HG03439 (cell line): ENCODE measurements around the gene DOCK9.
"Not testable (repeated sequence)": the region's sequence is repeated elsewhere in the genome, so short reads cannot be mapped to it uniquely, and the experiment has no call there.

Experiments used
- ATAC-seq: cut with Tn5 transposase; IDR thresholded peaks from one replicate; pipeline ENCODE4 v1.9.1; 2021; ENCODE audit warnings: mild to moderate bottlenecking, moderate library complexity; ENCODE audit not compliant: unreplicated experiment

DOCK9 gene

DNA sequence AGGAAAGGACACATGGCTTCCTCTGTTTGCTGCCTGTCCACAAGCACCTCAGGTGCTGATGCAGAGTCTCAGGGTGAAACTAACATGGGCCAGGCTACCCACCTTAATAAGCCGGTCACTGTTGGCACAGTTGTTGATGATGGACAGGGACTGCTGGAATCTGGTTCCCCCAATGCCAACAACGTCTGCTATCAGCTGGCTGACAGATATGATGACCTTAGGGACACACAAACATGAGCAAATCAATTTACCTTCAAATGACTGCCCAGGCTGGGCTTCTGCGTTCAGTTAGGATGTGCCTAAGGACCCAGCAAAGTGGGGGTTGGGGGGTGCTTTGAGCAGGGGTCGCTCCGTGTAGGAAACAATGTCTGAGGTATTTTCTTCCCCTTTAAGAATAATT is 148.3 kb downstream of the DOCK9 start:
- ATAC-seq, result no peak

DNA sequence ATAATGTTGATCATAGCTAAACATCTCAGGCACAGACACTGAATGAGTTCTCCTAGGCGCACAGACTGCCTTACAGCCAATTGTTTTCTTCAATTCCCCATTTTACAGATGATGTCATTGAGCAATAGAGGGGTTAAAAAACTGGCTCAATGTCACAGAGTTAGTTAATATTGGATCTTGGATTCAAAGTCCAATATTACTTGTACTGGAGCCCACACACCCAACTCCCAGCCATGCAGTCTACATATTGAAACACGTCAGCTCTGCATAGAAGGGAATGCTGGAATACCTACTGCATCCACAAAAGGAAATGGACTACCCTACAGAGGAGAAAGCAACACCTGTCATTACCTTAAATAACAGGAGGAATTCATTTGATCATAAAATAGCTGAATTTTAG is 149.2 kb downstream of the DOCK9 start:
- ATAC-seq, result no peak

DNA sequence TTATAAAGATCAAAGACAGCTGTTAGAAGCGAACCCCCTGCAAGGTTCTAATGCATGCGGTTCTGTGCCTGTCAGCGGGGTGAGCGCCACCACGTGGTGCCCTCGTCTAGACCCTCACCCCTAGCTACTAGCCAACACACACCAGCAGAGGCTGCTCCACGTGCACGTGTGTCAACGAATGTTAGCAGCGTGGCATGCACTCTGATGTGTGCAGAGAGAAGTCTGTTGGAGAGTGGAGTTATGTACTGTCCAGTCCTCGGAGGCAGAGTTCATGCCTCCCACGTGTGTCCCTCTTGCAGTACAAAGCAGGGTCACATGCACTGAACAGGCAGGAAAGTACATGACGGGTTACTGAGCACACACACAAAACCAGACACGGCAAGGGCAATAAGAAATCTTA is 150.4 kb downstream of the DOCK9 start:
- no peak for ATAC-seq

DNA sequence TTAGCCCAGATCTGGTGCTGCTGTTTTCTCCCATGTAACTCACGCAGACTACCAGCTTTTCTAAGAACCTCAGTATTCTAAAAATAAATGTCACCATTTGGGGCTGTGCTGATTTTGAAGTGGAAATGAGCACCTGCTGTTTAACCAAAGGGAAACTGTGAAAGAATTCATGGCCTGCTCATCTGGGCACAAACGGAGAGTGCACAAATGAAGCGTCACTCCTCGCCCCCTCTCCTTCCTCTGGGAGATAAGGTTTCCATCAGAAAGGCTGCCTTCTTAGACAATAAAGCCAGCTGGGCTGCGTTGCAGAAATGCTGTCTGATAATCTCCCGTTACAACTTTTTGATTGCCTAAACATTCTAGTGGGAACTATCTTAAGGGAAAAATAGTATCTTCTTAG is 151.7 kb downstream of the DOCK9 start:
- no peak for ATAC-seq

DNA sequence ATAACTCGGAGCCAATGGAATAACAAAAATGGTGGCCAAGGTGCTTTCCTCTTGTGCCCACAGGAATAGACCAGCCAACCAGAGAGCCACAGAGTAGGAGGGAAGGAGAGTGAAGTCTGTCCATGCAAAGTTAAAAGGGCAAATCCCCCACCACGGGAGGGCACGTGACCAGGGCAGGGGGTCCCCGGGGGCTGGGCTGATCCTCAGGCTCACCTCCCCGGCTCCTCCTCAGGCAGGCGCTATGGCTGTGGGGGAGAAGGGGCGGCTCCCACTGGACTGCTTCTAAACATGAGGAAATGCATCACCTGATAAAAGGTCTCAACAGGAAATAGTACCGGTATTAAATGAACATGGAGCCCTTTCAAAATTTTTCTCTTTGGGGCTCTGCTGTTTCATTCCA is 152.2 kb downstream of the DOCK9 start:
- ATAC-seq, result no peak

DNA sequence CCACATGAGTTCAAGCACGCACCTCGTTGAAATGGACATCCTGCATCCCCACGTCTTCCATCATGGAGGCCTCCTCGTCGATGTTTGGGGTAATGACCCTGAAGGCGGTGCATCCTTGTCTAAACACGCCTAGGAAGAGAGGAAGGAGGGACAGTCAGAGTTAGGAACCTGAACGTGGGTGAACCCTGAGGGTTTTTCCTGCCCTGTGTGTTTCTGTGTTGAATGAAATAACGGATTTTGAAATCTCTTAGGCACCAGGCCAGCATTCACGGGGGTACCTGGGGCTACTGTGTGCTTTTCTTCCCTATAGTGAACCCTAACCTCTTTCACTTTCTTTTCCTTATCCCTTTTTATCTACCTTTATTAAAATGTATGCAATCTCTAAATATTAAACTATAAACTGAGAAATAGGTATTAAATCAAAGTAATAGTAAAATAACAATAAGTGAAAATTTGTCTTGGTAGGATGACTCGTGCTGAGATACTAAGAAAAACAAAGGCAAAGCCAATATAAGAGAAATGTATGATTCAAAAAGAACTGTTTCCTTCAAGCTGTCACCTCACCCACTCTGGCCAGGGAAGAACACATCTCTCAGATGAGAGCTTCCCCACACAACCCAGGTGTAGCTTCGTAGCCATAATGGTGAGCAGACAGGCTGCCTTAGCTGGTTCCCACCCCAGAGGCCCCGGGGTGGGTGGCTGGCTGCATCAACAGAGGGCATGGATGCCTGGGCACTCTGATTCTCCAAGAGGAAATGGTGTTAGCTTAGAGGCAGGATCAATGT is 153.3 kb downstream of the DOCK9 start:
- no peak for ATAC-seq

DNA sequence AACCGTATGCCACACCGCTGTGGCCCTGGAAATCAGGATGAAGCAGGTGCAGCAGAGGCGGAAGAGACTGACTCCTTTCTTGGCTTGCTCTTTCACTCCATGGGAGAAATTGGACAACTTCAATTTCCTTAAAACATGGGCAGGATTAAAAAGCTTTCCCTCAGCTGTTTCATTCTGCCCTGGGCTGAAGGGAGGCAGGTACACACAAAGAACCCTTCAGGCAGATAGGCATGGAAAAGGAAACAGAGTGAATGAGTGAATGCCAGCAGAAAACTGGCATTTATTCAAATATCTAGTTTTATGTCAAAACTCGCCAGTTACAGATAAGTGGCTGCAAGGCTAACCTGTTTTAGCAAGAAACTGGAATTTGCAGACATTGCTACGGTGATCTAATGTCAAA is 154.4 kb downstream of the DOCK9 start:
- no peak for ATAC-seq

DNA sequence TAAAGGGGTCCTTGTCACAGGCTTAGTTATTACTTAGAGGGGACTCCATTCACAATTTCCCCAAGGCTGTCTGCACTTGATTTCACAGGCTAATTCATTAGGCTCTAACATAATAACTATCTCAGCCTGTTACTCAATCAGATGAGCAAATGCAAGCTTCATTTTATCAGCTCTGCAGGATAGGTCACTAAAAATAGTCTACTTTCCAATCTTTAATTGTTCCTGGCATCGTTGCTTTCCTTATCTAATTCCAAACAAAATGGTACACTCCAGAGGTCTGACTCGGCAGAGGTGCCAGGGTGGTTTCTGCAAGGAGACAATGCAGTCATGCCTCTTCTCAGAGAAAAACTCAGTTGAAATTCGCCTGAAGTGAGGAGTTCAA is 155.6 kb downstream of the DOCK9 start:
- no peak for ATAC-seq

DNA sequence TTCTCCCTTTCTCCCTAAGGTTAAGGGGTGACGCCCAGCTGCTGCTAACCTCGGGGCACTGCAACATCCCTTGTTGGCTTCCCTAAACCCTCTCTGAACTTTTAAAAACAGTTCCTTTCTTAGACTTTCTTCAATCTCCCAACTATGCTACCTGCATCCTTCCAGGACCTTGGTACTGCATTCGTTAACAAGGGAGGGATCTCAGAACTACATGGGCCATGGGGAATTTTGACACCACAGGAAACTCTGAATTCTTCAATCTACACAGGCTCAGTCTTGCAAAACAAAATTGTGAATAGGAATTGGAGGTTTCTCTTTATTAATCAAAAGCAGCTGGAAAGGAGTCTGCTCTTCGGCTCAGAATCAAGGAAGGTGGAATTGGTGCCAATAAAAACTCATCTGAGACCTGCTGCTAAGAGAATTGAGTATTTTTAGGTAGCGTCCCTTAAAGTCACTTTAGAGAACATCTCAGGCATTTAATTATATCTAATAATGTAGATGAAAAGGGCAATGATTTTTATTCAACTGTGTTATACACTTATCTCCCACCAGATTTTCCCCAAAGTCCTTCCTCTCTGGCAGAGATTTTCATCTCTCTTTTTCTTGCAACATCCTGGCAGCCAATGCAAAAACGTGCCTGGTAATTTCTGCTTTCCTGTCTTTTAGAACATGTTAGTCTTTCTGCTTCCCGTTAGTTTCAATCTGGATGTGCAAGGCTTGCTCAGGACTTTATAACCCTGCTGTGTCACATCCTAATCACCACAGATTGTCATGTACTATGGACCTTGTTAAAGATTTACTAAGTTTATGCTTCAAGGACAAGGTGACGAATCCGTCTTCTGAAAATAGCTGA is 156.3 kb downstream of the DOCK9 start:
- no peak for ATAC-seq

DNA sequence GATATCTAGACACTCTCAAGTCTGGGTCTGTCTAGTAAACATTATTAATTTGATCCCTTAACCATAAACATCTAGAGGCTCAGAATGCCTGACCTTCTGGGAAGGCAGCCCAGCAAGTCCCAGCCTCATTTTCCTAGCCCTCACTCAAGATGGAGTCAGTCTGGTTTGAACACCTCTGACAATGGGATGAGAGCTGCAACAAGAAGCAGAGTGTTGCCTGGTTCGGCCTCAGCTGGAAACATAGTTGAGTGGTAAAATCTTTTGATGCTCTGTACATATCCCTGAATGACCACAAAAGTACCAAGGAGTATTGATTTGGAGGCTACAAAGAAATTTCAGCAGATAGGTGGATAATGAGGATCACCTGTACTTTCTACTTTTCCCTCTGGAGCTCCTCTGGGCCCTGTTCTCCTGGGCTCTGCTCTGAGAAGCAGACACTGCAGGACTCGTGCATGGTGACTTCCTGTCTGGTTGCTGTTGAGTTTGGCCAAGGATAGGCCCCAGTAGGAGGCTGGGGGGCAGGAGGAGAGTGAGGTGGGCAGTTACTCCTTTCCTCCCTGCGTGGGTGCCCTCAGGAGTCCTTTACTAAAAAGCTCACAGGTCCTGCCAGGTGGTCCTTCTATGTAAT is 157.0 kb downstream of the DOCK9 start:
- ATAC-seq, result no peak

DNA sequence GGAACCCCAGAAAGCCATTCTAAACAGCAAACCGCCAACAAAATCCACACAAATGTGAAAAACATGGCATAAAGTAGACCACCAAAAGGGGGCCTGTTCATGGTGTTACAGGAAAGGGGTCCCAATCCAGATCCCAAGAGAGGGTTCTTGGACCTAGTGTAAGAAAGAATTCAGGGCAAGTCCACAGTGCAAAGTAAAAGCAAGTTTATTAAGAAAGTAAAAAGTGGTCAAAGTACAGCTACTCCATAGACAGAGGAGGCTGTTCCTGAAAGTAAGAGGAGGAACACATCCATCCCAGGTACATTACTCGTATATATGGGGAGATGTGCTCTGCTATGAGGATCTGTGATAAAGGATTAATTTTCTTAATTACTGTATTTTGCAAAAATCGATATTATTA is 157.6 kb downstream of the DOCK9 start:
- no peak for ATAC-seq

DNA sequence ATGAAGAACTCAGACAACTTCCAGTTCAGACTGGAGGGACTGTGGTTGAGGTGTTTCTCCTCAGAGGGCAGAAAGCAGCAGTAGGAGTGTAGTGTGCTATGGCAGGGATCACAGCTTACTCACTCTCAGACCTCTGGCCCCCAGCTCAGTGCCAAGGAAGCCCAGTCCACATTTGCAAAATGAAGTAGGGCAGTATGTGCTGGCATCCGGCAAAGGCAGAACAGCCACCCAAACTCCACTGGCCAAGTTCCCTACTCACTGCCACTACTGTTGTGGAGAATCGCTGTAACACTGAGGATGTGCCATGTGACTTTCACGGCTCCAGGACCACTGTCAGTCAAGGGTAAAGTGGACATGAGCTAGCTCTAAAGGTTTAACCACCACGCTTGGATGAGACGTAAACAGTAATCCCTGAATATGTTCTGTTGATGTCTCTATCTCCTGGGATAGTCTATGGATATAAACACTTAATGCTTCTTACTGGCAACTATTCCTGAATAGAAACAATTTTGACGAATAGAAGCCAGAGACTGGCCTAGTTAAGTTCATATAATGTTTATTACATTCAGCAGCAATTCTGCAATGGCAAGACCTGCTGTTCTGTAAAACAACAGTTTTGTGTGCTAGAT is 158.4 kb downstream of the DOCK9 start:
- no peak for ATAC-seq

DNA sequence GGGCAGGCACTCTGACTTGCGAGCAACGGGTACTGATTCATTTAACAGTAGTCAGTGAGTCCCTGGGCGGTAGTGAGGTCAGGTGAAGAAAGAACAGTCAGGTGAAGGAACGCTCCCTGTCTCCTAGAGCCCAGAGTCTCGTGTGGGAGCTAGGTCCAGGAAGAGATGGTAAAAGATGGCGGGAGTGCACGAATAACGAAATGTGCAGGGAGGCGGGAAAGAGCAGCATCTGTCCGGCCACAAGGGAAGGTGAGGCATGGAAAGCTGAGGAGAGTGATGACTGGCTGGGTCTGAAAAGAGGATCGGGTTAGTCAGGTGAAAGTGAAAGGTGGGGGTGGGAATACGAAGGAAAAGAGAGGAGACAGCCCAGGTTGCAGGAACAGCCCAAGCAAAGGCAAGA is 161.5 kb downstream of the DOCK9 start:
- ATAC-seq, result no peak

DNA sequence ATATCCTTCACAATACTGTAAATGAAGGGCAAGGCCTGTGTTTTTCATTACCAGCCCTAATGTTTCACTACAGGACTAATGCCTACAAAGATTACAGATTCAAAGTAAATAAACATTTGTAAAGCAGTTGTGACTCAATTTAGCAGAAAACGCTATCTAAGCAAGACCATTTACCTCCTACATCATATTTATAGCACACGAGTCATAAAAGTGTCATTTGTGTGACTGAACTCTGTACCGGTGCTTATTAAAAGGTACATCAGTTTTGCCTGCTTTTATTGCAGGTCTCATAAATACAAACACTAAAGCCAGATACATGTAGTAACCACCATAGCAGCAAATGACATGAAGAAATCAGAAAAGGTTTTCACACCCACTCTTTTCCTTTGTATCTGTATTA is 163.9 kb downstream of the DOCK9 start:
- ATAC-seq, result no peak

DNA sequence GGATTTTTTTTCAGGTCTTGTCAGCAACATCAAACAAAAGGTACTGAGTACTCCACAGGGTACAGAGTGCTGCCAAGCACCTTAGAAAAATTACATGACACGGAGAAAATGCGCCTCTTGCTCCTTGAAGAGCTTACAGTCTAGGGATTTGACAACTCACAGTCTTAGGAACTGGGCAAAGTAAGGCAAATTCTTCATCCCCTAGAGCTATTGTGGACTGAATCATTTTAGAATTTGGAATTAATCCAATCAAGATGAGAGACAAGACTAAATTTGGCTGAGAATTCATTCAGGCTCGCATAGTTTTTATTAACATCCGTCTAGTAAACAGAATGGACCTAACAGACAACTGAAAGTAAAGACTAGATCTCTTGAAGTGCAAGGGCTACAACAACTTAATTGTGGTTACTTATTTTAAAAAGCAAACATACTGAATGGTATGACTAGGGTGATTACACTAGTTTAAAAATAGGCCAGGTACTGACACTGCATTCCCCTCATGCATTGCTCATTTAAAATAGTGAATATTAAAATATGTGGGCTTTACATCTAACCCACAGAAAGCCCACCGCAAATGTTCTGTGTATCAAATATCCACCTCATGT is 165.6 kb downstream of the DOCK9 start:
- not testable (repeated sequence) for ATAC-seq

DNA sequence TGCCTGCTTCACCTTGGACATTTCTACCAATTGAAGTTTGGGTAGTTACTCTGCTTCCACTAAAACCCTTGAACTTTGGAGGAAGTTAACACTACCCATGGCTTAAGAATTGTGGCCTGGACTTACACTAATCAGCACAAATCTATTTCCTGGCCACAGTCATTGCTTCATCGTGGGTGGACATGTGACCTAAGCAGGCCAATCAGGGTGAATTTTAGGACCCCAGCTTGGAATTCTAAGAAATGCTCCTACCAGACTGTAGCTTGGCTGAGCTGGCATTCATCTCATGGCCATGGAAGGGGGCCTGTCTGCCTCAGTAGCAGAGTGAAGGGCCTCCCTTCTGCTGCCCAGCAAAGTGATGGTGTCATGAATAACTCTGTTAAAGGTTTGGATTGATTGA is 167.1 kb downstream of the DOCK9 start:
- ATAC-seq, result no peak

DNA sequence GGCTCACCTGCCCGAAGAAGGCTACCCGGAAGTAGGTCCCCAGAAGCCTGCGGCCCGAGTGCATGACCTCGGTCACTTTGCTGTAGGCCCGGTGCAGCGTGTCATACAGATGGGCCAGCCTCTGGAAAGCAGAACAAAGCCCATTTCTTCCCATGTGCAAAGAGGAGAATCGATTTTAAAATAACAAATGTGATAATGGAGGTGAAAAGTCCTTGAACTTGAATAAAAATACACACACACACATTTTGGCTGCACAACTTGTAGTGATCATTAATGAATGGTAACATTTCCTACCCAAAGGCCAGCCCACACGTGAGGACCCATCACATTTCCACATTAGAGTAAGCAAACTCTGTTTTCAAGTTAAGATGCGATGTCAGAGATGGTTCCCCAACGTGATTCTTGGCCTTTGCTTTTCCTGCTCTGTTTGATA is 168.5 kb downstream of the DOCK9 start:
- no peak for ATAC-seq

DNA sequence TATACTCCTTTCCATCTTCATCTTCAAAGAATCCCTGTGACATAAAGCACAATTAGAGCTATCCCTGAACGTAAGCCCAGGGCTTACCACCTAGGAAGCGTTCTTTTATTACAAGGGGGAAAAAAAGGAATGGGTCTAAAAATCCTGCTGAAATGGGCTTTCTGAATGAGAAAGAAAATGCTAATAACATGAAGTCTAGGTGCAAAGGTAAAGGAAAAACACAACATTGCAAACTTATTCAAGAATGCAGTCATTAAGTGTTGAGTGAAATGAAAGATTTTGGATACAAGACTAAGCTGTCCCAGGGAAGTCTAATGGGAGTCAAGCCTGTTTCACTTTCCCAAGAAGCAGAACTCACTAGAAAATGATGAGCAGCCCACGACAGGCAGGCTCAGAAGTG is 170.1 kb downstream of the DOCK9 start:
- no peak for ATAC-seq

DNA sequence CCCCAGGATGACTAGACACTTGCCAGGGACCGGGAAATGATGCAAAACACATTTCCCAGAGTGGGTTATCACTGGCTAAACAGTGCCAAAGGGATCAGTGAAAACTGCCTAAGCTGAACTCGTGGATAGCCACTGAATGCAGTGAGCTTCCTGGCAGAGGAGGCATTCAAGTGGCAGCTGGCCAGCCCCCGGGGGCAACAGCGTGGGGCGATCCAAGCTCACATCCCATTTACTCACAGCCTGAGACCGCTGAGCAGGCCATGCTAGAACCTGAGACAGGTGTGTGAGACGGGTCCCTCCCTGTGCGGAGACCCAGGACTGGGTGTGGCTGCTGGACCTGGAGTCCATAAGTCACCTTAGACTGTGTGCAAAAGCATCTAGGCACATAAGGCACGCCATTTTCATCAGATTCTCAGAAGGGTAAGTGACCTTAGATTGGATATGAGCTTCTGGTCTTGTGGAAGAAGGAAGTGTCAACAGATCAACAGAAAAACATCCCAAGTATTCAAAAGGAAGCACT is 173.5 kb downstream of the DOCK9 start:
- no peak for ATAC-seq

DNA sequence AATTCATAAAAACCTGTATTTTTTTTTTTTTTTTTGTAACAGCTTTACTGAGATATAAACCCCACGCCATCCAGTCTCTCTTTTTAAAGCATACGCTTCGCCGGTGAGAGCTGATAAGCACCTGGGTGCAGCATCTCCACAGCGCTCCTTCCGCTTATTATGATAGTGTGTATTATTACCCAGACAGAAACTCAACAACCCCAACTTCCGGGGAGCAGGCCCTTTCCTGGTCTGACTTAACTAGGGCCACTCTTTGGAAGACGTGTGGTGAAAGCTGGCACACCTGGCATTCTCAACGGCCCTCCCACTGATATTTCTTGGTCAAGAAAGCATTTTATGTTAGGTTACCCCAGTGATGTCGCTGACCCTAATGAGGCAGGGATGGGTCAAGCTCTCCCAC is 173.9 kb downstream of the DOCK9 start:
- ATAC-seq, result no peak

DNA sequence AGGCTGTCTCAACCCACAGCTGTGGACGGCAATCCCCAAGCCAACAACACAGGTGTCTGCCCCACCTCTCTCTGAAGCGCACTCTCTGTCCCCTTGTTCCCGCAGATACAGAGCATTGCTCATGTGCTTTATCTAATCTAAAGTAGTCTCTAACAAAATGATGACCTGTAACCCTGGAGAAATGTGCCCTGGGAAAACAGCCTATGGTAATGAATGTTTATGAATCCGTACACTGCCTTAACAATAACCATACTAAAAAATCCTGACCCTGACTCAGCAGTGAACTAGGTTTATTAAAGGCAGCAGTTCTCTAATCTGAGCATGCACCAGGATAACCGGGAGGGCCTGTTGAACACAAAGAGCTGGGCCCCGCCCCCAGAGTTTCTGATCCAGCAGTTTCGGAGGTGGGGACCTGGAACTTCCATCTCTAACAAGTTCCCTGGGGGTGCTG is 174.7 kb downstream of the DOCK9 start:
- no peak for ATAC-seq
